HS-27A (cell line): Measurements from ENCODE around the gene VILL.

Source experiments
- DNase-seq: peaks from one replicate; pipeline ENCODE4 v3.0.0-alpha.2; 2012; ENCODE audit warnings: low read depth, missing footprints

Gene VILL

GRCh38 chr3:38000965-38001455 lies 10.4 kb downstream of the VILL start:
- DNase-seq = no peak

- no peak for DNase-seq
These were observed 11.0 kb downstream of the VILL start for GRCh38 chr3:38001456-38002081.

GRCh38 chr3:38002291-38002876 lies 11.8 kb downstream of the VILL start:
- DNase-seq = no peak

- DNase-seq = no peak
These were observed 12.4 kb downstream of the VILL start for GRCh38 chr3:38002940-38003339.

- DNase-seq = no peak
These were observed 12.8 kb downstream of the VILL start for GRCh38 chr3:38003371-38003816.

GRCh38 chr3:38003817-38004414 lies 13.3 kb downstream of the VILL start:
- no peak for DNase-seq

- no peak for DNase-seq
These were observed 14.0 kb downstream of the VILL start for GRCh38 chr3:38004415-38005075.

- no peak for DNase-seq
These were observed 14.8 kb downstream of the VILL start for GRCh38 chr3:38005076-38006020.

GRCh38 chr3:38006031-38006430 lies 15.4 kb downstream of the VILL start:
- DNase-seq = no peak

- no peak for DNase-seq
These were observed 15.9 kb downstream of the VILL start for GRCh38 chr3:38006445-38006995.

- DNase-seq = no peak
These were observed 17.1 kb downstream of the VILL start for GRCh38 chr3:38007754-38008090.

GRCh38 chr3:38008191-38008701 lies 17.7 kb downstream of the VILL start:
- no peak for DNase-seq

- DNase-seq = no peak
These were observed 18.5 kb downstream of the VILL start for GRCh38 chr3:38008971-38009580.

GRCh38 chr3:38009807-38010591 lies 19.4 kb downstream of the VILL start:
- DNase-seq = no peak

- DNase-seq = no peak
These were observed 20.5 kb downstream of the VILL start for GRCh38 chr3:38011111-38011510.

GRCh38 chr3:38015485-38015884 lies 24.9 kb downstream of the VILL start:
- no peak for DNase-seq

GRCh38 chr3:38015984-38016383 lies 25.4 kb downstream of the VILL start:
- DNase-seq = no peak

- DNase-seq = no peak
These were observed 25.8 kb downstream of the VILL start for GRCh38 chr3:38016410-38016809.

GRCh38 chr3:38016847-38017444 lies 26.4 kb downstream of the VILL start:
- no peak for DNase-seq
